A673 (cell line): ENCODE measurements around the gene CAPZB.

Source experiments
- CTCF ChIP-seq: fragments of 300-800, 200-600 bp; sonication (generic); conservative IDR thresholded peaks from 2 replicates; pipeline ENCODE4 v1.5.1; 2017; ENCODE audit warnings: low read depth, mild to moderate bottlenecking, antibody characterized with exemption, low read length, moderate library complexity, mixed read lengths
- EZH2 ChIP-seq: fragments of 200-600 bp; sonication (generic); IDR thresholded peaks from 2 replicates; pipeline ENCODE4 v1.6.1; 2017; ENCODE audit warnings: borderline replicate concordance, low read depth, mild to moderate bottlenecking, mixed read lengths, antibody characterized with exemption, low read length; ENCODE audit not compliant: poor library complexity, severe bottlenecking

- TF ChIP-seq CTCF (no peak), EZH2 (no peak)
Measured at GRCh38 chr1:19480282-19480681, 5.1 kb downstream of the CAPZB start.
